Keratinocyte (primary cell): ENCODE results near the gene FGF1. TPM values are rescaled to one million over a fixed set of nuclear protein-coding genes. Genes with fewer than 3 reads are reported as not detected.

Experiments
- DNase-seq: peaks from one replicate; pipeline ENCODE4 v3.0.0-alpha.2; 2011; ENCODE audit warnings: low read depth, missing footprints, low spot score
- FAIRE-seq: peaks from 2 replicates; lab custom pipeline; 2011; peaks lifted over from hg19 to GRCh38; lab: Jason Lieb, UNC
- H2AFZ ChIP-seq: 2 replicates; pipeline ENCODE4 v1.6.0; 2012; ENCODE audit warnings: low read length, control low read depth, inconsistent platforms; ENCODE audit not compliant: control insufficient read depth
- H3K27ac ChIP-seq: 2 replicates; pipeline ENCODE4 v1.5.1; 2011; ENCODE audit warnings: low read length; ENCODE audit not compliant: control insufficient read depth, insufficient read depth
- H3K27me3 ChIP-seq: 3 replicates; pipeline ENCODE4 v1.6.0; 2011; ENCODE audit warnings: low read length; ENCODE audit not compliant: control insufficient read depth, insufficient read depth; ENCODE audit errors: extremely low read depth
- H3K36me3 ChIP-seq, 2 experiments: 2 replicates in 1 of 2; 3 replicates in 1 of 2; pipeline ENCODE4 v1.5.1; 2011; ENCODE audit warnings: low read length in 2 of 2, mild to moderate bottlenecking in 1 of 2; ENCODE audit not compliant: control insufficient read depth in 2 of 2, insufficient read depth in 2 of 2; ENCODE audit errors: extremely low read depth in 1 of 2
- H3K4me1 ChIP-seq: 3 replicates; pipeline ENCODE4 v1.5.1; 2011; ENCODE audit warnings: low read length; ENCODE audit not compliant: control insufficient read depth, insufficient read depth; ENCODE audit errors: extremely low read depth
- H3K4me2 ChIP-seq: 3 replicates; pipeline ENCODE4 v1.6.0; 2011; ENCODE audit warnings: low read depth, low read length; ENCODE audit not compliant: control insufficient read depth, insufficient read depth; ENCODE audit errors: extremely low read depth
- H3K4me3 ChIP-seq, 3 experiments: fragments of 200-600 bp in 1 of 3; sonication (generic) in 1 of 3; 2 replicates in 2 of 3; 3 replicates in 1 of 3; pipeline ENCODE4 v1.5.1; 2011 to 2016; ENCODE audit warnings: low read length in 3 of 3, mild to moderate bottlenecking in 3 of 3, control low read depth in 2 of 3, inconsistent platforms in 1 of 3, low read depth in 1 of 3, mixed read lengths in 1 of 3, mixed run types in 1 of 3, moderate library complexity in 1 of 3; ENCODE audit not compliant: control insufficient read depth in 2 of 3, insufficient read depth in 2 of 3; ENCODE audit errors: extremely low read depth in 1 of 3
- H3K79me2 ChIP-seq: 2 replicates; pipeline ENCODE4 v1.6.0; 2012; ENCODE audit warnings: low read length; ENCODE audit not compliant: control insufficient read depth, insufficient read depth
- H3K9ac ChIP-seq: 3 replicates; pipeline ENCODE4 v1.6.0; 2011; ENCODE audit warnings: low read length; ENCODE audit not compliant: control insufficient read depth, insufficient read depth; ENCODE audit errors: extremely low read depth
- H3K9me1 ChIP-seq: 3 replicates; pipeline ENCODE4 v1.6.0; 2011; ENCODE audit warnings: low read length; ENCODE audit not compliant: control insufficient read depth, insufficient read depth; ENCODE audit errors: extremely low read depth
- H3K9me3 ChIP-seq: 2 replicates; pipeline ENCODE4 v1.5.1; 2012; ENCODE audit warnings: low read depth, low read length; ENCODE audit not compliant: control insufficient read depth
- H4K20me1 ChIP-seq: 3 replicates; pipeline ENCODE4 v1.6.0; 2011; ENCODE audit warnings: low read length; ENCODE audit not compliant: control insufficient read depth, insufficient read depth; ENCODE audit errors: extremely low read depth
- CTCF ChIP-seq, 3 experiments: IDR thresholded peaks in 1 of 3; conservative IDR thresholded peaks in 1 of 3; optimal IDR thresholded peaks in 1 of 3; 2 replicates in 2 of 3; 3 replicates in 1 of 3; pipeline versions ENCODE3 to v1.5.1; 2011; ENCODE audit warnings: low read length in 3 of 3, mild to moderate bottlenecking in 3 of 3, moderate library complexity in 2 of 3, control low read depth in 1 of 3, inconsistent platforms in 1 of 3; ENCODE audit not compliant: insufficient read depth in 2 of 3; ENCODE audit errors: extremely low read depth in 1 of 3
- EZH2 ChIP-seq: IDR thresholded peaks from one replicate; pipeline ENCODE4 v1.6.1; 2012; ENCODE audit warnings: inconsistent platforms, mild to moderate bottlenecking, low read length, moderate library complexity
- dilution Hi-C: fragments of 300-500 bp; cut with MboI; formaldehyde crosslinking; loops from one replicate; pipeline ENCODE4 v1.7.0; 2020; ENCODE audit warnings: low sequenced_read_pairs; ENCODE audit not compliant: extremely low pct_ligation_motif_present
- polyA plus RNA-seq, 5 experiments: library from polyadenylated mRNA; depleted of rRNA in 3 of 5; stranded (reverse) in 3 of 5; stranded (forward) in 1 of 5; unstranded in 1 of 5; fragments of >200 nt; gene quantifications; 1 replicate in 1 of 5; 2 replicates in 3 of 5; 3 replicates in 1 of 5; pipeline versions ENCODE4 v1.2.1 to v1.2.3, GENCODE V29; 2011 to 2012; ENCODE audit warnings: missing spikeins in 2 of 5, low read depth in 1 of 5, low replicate concordance in 1 of 5

FGF1 gene
- polyA plus RNA-seq, 1 donor (not counting 4 experiments of a cell fraction or from before 2014, with no cell fraction given): 2.4 TPM

- Histone ChIP-seq H3K79me2 (no peaks in the 10 kb centered on the region), H3K9me3 (no peaks in the 10 kb centered on the region), H3K4me3 (no peak overlapping the region), H3K4me2 (no peak overlapping the region), H3K27ac (no peak overlapping the region), H3K4me1 (no peaks in the 10 kb centered on the region), H3K9ac (no peak overlapping the region), H3K36me3 (no peaks in the 10 kb centered on the region), H3K9me1 (no peaks in the 10 kb centered on the region), H3K27me3 (no peaks in the 10 kb centered on the region), H4K20me1 (no peaks in the 10 kb centered on the region), H2AFZ (no peak overlapping the region)
- TF ChIP-seq EZH2 (no peak), CTCF (optimal IDR thresholded peaks at IDR 0.05 in 1 of 3, IDR thresholded peaks at IDR 0.05 in 1 of 3, conservative IDR thresholded peaks at IDR 0.05 in 1 of 3; ENCODE audit: extremely low read depth in 1 of 3, insufficient read depth in 2 of 3, low read length in 3 of 3) (no peak)
- dilution Hi-C loops: no loop called here
- no peak for DNase-seq
- FAIRE-seq: no peak
Observed at GRCh38 chr5:142586552-142586951, 99.3 kb downstream of the FGF1 start.

- no peak for TF ChIP-seq EZH2
- no peak for TF ChIP-seq CTCF (optimal IDR thresholded peaks at IDR 0.05 in 1 of 3, IDR thresholded peaks at IDR 0.05 in 1 of 3, conservative IDR thresholded peaks at IDR 0.05 in 1 of 3; ENCODE audit: extremely low read depth in 1 of 3, insufficient read depth in 2 of 3, low read length in 3 of 3)
- Histone ChIP-seq H3K4me2 (no peak overlapping the region), H2AFZ (no peak overlapping the region), H3K9ac (no peak overlapping the region), H3K9me3 (no peaks in the 10 kb centered on the region), H3K79me2 (no peaks in the 10 kb centered on the region), H3K4me3 (no peak overlapping the region), H3K9me1 (no peaks in the 10 kb centered on the region), H3K27ac (no peak overlapping the region), H3K36me3 (no peaks in the 10 kb centered on the region), H4K20me1 (no peaks in the 10 kb centered on the region), H3K27me3 (no peaks in the 10 kb centered on the region), H3K4me1 (no peaks in the 10 kb centered on the region)
- dilution Hi-C loops: no loop called here
- no peak for DNase-seq
- no peak for FAIRE-seq
Observed at GRCh38 chr5:142585451-142585850, 100.4 kb downstream of the FGF1 start.
